Measurements from ENCODE around the gene LCA5L. TPM values are rescaled to one million over a fixed set of nuclear protein-coding genes. Genes with fewer than 3 reads are reported as not detected.
A peak's percentile ranks its signal among the peaks of the same experiment; 100 is the strongest.

Gene LCA5L
- total RNA-seq, 2 experiments from 2014 or later = 0.35 to 1.8 TPM

GRCh38 chr21:39390212-39390765 lies 55.3 kb downstream of the LCA5L start:
- ChIA-PET POLR2A (interaction anchor here (1.0 to 2.1 kb wide), 2 partner anchors 10 to 16 kb away, joined by 6 to 8 read pairs; a partner anchor contains a TSS), CTCF (ENCODE audit: unreplicated experiment) (interaction anchor here (1.1 kb wide), 1 partner anchor 77 kb away, joined by 3 read pairs; the partner anchor contains the start of gene BRWD1)

DNA sequence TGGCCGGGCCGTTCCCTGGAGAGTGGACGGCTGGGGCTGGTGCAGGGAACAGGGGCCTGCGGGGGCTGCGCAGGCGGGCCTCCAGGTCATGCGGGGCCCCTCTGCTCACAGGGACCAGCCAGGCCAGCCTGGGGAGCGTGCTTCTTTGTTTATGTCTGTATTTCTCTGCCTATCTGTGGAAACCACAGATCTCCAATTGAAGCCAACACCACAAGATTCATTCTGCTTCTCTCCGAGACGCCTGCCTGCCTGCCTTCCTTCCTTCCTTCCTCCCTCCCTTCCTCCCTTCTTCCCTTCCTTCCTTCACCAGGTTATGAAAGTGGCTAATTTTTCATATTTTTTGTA lies 56.8 kb downstream of the LCA5L start:
- no peaks in the 10 kb centered on the region for H3K9me3 ChIP-seq (ENCODE audit: low read length)
- no peak overlapping the region for H3K27ac ChIP-seq (ENCODE audit: low read depth, low read length, poor library complexity, severe bottlenecking)
- H3K36me3 ChIP-seq (ENCODE audit: insufficient read depth, low read length) = peaks cover 33% of the 10 kb centered on the region
- DNase-seq (ENCODE audit: low spot score) = no peak
- intact Hi-C loops (cut with micrococcal nuclease; ENCODE audit: unreplicated experiment) = loop anchor here (1.0 to 2.0 kb wide), 3 partner anchors 38 to 206 kb away; partner anchors contain the start of gene PSMG1
- no peak overlapping the region for H2AFZ ChIP-seq (ENCODE audit: low read length)
- no peaks in the 10 kb centered on the region for H3K9me2 ChIP-seq (ENCODE audit: insufficient read depth, low read length)
- BruUV-seq (replicated peaks) = no TSS peak
- no peak for TF ChIP-seq EZH2phosphoT487 (IDR thresholded peaks at IDR 0.05; ENCODE audit: borderline replicate concordance, low read depth, low read length)
- TF ChIP-seq, protein P1, sequence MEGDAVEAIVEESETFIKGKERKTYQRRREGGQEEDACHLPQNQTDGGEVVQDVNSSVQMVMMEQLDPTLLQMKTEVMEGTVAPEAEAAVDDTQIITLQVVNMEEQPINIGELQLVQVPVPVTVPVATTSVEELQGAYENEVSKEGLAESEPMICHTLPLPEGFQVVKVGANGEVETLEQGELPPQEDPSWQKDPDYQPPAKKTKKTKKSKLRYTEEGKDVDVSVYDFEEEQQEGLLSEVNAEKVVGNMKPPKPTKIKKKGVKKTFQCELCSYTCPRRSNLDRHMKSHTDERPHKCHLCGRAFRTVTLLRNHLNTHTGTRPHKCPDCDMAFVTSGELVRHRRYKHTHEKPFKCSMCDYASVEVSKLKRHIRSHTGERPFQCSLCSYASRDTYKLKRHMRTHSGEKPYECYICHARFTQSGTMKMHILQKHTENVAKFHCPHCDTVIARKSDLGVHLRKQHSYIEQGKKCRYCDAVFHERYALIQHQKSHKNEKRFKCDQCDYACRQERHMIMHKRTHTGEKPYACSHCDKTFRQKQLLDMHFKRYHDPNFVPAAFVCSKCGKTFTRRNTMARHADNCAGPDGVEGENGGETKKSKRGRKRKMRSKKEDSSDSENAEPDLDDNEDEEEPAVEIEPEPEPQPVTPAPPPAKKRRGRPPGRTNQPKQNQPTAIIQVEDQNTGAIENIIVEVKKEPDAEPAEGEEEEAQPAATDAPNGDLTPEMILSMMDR (conservative IDR thresholded peaks at IDR 0.05; ENCODE audit: low read length) = peak; percentile 46
- ChIA-PET CTCF (ENCODE audit: unreplicated experiment) (no interaction called here), POLR2A (no interaction called here)
- H3K79me2 ChIP-seq (ENCODE audit: insufficient read depth, low read depth, low read length) = peaks cover 22% of the 10 kb centered on the region; the same call in 1 of the 2 replicates
- no peaks in the 10 kb centered on the region for H4K20me1 ChIP-seq (ENCODE audit: insufficient read depth, low read length)
- peak overlapping the region; percentile 79 for H3K4me2 ChIP-seq (ENCODE audit: low read length)
- peaks cover 22% of the 10 kb centered on the region for H3K4me1 ChIP-seq (ENCODE audit: insufficient read depth, low read length, poor library complexity, severe bottlenecking)
- peak overlapping the region; percentile 68 for H3K4me3 ChIP-seq (ENCODE audit: low read depth, low read length, poor library complexity, severe bottlenecking)

More at GRCh38 chr21:39390212-39390765, 55.3 kb downstream of the LCA5L start:
- Histone ChIP-seq H3K9me3 (ENCODE audit: low read length) (no peaks in the 10 kb centered on the region), H3K9me2 (ENCODE audit: insufficient read depth, low read length) (no peaks in the 10 kb centered on the region), H4K20me1 (ENCODE audit: insufficient read depth, low read length) (no peaks in the 10 kb centered on the region), H3K4me2 (ENCODE audit: low read length) (no peak overlapping the region), H3K36me3 (ENCODE audit: insufficient read depth, low read length) (peaks cover 46% of the 10 kb centered on the region), H2AFZ (ENCODE audit: low read length) (no peak overlapping the region), H3K4me1 (ENCODE audit: insufficient read depth, low read length, poor library complexity, severe bottlenecking) (peaks cover 17% of the 10 kb centered on the region), H3K27ac (ENCODE audit: low read depth, low read length, poor library complexity, severe bottlenecking) (no peak overlapping the region), H3K79me2 (ENCODE audit: insufficient read depth, low read depth, low read length) (peaks cover 22% of the 10 kb centered on the region; the same call in 1 of the 2 replicates), H3K4me3 (ENCODE audit: low read depth, low read length, poor library complexity, severe bottlenecking) (no peak overlapping the region)
- intact Hi-C loops (cut with micrococcal nuclease; ENCODE audit: unreplicated experiment) = no loop called here
- BruUV-seq (replicated peaks) = no TSS peak
- DNase-seq (ENCODE audit: low spot score) = no peak
- TF ChIP-seq, protein P1 (conservative IDR thresholded peaks at IDR 0.05; ENCODE audit: low read length) = no peak
- TF ChIP-seq EZH2phosphoT487 (IDR thresholded peaks at IDR 0.05; ENCODE audit: borderline replicate concordance, low read depth, low read length) = no peak

All from OCI-LY7 (cell line).